Measurements from ENCODE around the gene SLC11A2.

SLC11A2 gene

GRCh38 chr12:51009056-51009440 is 17.1 kb downstream of the SLC11A2 start:
- in situ Hi-C loops (cut with HindIII; ENCODE audit: low pct_ligation_motif_present, low sequenced_read_pairs), result no loop called here
- DNase-seq, result no peak
- Histone ChIP-seq H3K27ac (no peak overlapping the region), H3K4me3 (ENCODE audit: low read depth, low read length) (no peak overlapping the region), H3K36me3 (replicated peaks) (peaks cover 28% of the 10 kb centered on the region), H3K27me3 (replicated peaks) (no peaks in the 10 kb centered on the region)
- no peak for TF ChIP-seq CTCF (IDR thresholded peaks at IDR 0.05; ENCODE audit: low read depth, low read length, missing control alignments)

- Histone ChIP-seq H3K27me3 (replicated peaks) (no peaks in the 10 kb centered on the region), H3K4me3 (ENCODE audit: low read depth, low read length) (no peak overlapping the region), H3K36me3 (replicated peaks) (peaks cover 28% of the 10 kb centered on the region), H3K27ac (no peak overlapping the region)
- TF ChIP-seq CTCF (IDR thresholded peaks at IDR 0.05; ENCODE audit: low read depth, low read length, missing control alignments), result no peak
- DNase-seq, result no peak
- in situ Hi-C loops (cut with HindIII; ENCODE audit: low pct_ligation_motif_present, low sequenced_read_pairs), result no loop called here
Measured at GRCh38 chr12:51008329-51009055, 17.7 kb downstream of the SLC11A2 start.

- in situ Hi-C loops (cut with HindIII; ENCODE audit: low pct_ligation_motif_present, low sequenced_read_pairs), result no loop called here
- no peak for DNase-seq
- Histone ChIP-seq H3K27me3 (replicated peaks) (no peaks in the 10 kb centered on the region), H3K27ac (no peak overlapping the region), H3K4me3 (ENCODE audit: low read depth, low read length) (no peak overlapping the region), H3K36me3 (replicated peaks) (peaks cover 28% of the 10 kb centered on the region)
- TF ChIP-seq CTCF (IDR thresholded peaks at IDR 0.05; ENCODE audit: low read depth, low read length, missing control alignments), result no peak
Measured at GRCh38 chr12:51005671-51006070, 20.5 kb downstream of the SLC11A2 start.

- no peak for TF ChIP-seq CTCF (IDR thresholded peaks at IDR 0.05; ENCODE audit: low read depth, low read length, missing control alignments)
- in situ Hi-C loops (cut with HindIII; ENCODE audit: low pct_ligation_motif_present, low sequenced_read_pairs), result no loop called here
- peaks cover 28% of the 10 kb centered on the region for H3K36me3 ChIP-seq (replicated peaks)
Measured at GRCh38 chr12:51005030-51005429, 21.2 kb downstream of the SLC11A2 start.

GRCh38 chr12:51004504-51004903 is 21.7 kb downstream of the SLC11A2 start:
- Histone ChIP-seq H3K36me3 (replicated peaks) (peaks cover 28% of the 10 kb centered on the region), H3K27ac (no peak overlapping the region), H3K4me3 (ENCODE audit: low read depth, low read length) (no peak overlapping the region), H3K27me3 (replicated peaks) (no peaks in the 10 kb centered on the region)
- no peak for TF ChIP-seq CTCF (IDR thresholded peaks at IDR 0.05; ENCODE audit: low read depth, low read length, missing control alignments)
- no peak for DNase-seq
- in situ Hi-C loops (cut with HindIII; ENCODE audit: low pct_ligation_motif_present, low sequenced_read_pairs), result no loop called here

More at GRCh38 chr12:51005030-51005429, 21.2 kb downstream of the SLC11A2 start:
- DNase-seq, result no peak
- Histone ChIP-seq H3K4me3 (ENCODE audit: low read depth, low read length) (no peak overlapping the region), H3K27me3 (replicated peaks) (no peaks in the 10 kb centered on the region), H3K27ac (no peak overlapping the region)

GRCh38 chr12:51001799-51002198 is 24.4 kb downstream of the SLC11A2 start:
- H3K36me3 ChIP-seq (replicated peaks), result peaks cover 25% of the 10 kb centered on the region

More at GRCh38 chr12:51001799-51002198, 24.4 kb downstream of the SLC11A2 start:
- TF ChIP-seq CTCF (IDR thresholded peaks at IDR 0.05; ENCODE audit: low read depth, low read length, missing control alignments), result no peak
- no peak for DNase-seq
- Histone ChIP-seq H3K27ac (no peak overlapping the region), H3K4me3 (ENCODE audit: low read depth, low read length) (no peak overlapping the region), H3K27me3 (replicated peaks) (no peaks in the 10 kb centered on the region)
- in situ Hi-C loops (cut with HindIII; ENCODE audit: low pct_ligation_motif_present, low sequenced_read_pairs), result no loop called here
